ENCODE measurements around the gene CHIC1. TPM values are rescaled to one million over a fixed set of nuclear protein-coding genes. Genes with fewer than 3 reads are reported as not detected.

CHIC1 gene
- total RNA-seq, 2 donors from 2014 or later = 3.0 to 8.3 TPM

GRCh38 chrX:73556159-73556558 is 6.8 kb upstream of the CHIC1 start:
- Histone ChIP-seq H3K36me3 (replicated peaks in 1 of 2; ENCODE audit: insufficient read depth in 1 of 2, low read depth in 2 of 2) (no peaks in the 10 kb centered on the region), H3K9me3 (no peaks in the 10 kb centered on the region), H3K4me1 (no peaks in the 10 kb centered on the region), H3K27ac (no peak overlapping the region), H3K4me3 (no peak overlapping the region), H3K27me3 (no peaks in the 10 kb centered on the region)
- ATAC-seq (no peak), DNase-seq (no peak)
- intact Hi-C loops (cut with DNase I) = no loop called here
- TF ChIP-seq POLR2A (IDR thresholded peaks at IDR 0.05) = no peak
- no peak for TF ChIP-seq CTCF (IDR thresholded peaks at IDR 0.05)

GRCh38 chrX:73561801-73562200 is 1.2 kb upstream of the CHIC1 start:
- intact Hi-C loops (cut with DNase I) = no loop called here
- no peaks in the 10 kb centered on the region for H3K27me3 ChIP-seq
- H3K36me3 ChIP-seq (replicated peaks in 1 of 2; ENCODE audit: insufficient read depth in 1 of 2, low read depth in 2 of 2) = no peaks in the 10 kb centered on the region
- no peak overlapping the region for H3K27ac ChIP-seq
- peaks cover 10% of the 10 kb centered on the region for H3K4me1 ChIP-seq
- ATAC-seq (no peak), DNase-seq (no peak)
- WGBS, 2 donors = 12 to 29% methylated on average over 3 of the region's 3 CpGs
- H3K4me3 ChIP-seq = no peak overlapping the region
- no peaks in the 10 kb centered on the region for H3K9me3 ChIP-seq
- no peak for TF ChIP-seq CTCF (IDR thresholded peaks at IDR 0.05)
- TF ChIP-seq POLR2A (IDR thresholded peaks at IDR 0.05) = no peak

- DNase-seq = no peak
- no peak for ATAC-seq
- H3K27ac ChIP-seq = peak overlapping the region; percentile 50 to 73 (median 66)
- H3K9me3 ChIP-seq = no peaks in the 10 kb centered on the region
- H3K36me3 ChIP-seq (replicated peaks in 1 of 2; ENCODE audit: insufficient read depth in 1 of 2, low read depth in 2 of 2) = no peaks in the 10 kb centered on the region
- WGBS, 2 donors = 0% methylated on average over 3 of the region's 3 CpGs
- TF ChIP-seq POLR2A (IDR thresholded peaks at IDR 0.05) = no peak
- no peak for TF ChIP-seq CTCF (IDR thresholded peaks at IDR 0.05)
- H3K27me3 ChIP-seq = no peaks in the 10 kb centered on the region
- H3K4me3 ChIP-seq = peak overlapping the region; percentile 19 to 62
- intact Hi-C loops (cut with DNase I) = no loop called here
- H3K4me1 ChIP-seq = peaks cover 10% of the 10 kb centered on the region
Observed at GRCh38 chrX:73562458-73562857, 539 bp upstream of the CHIC1 start.

- intact Hi-C loops (cut with DNase I) = no loop called here
- ATAC-seq = peak; percentile 19
- H3K36me3 ChIP-seq (replicated peaks in 1 of 2; ENCODE audit: insufficient read depth in 1 of 2, low read depth in 2 of 2) = no peaks in the 10 kb centered on the region
- TF ChIP-seq POLR2A (IDR thresholded peaks at IDR 0.05) = no peak
- no peak for TF ChIP-seq CTCF (IDR thresholded peaks at IDR 0.05)
- 0 to 3% methylated on average over 2 to 3 of the region's 3 CpGs for WGBS, 2 donors
- H3K4me1 ChIP-seq = peaks cover 10% of the 10 kb centered on the region
- peak overlapping the region in 3 of 4 donors; percentile 62 to 73 (median 71) for H3K27ac ChIP-seq
- no peaks in the 10 kb centered on the region for H3K27me3 ChIP-seq
- no peaks in the 10 kb centered on the region for H3K9me3 ChIP-seq
- no peak for DNase-seq
- H3K4me3 ChIP-seq = peak overlapping the region; percentile 19 to 62
Observed at GRCh38 chrX:73563738-73564068, 706 bp downstream of the CHIC1 start.

- H3K4me1 ChIP-seq = no peaks in the 10 kb centered on the region
- H3K27me3 ChIP-seq = no peaks in the 10 kb centered on the region
- TF ChIP-seq CTCF (IDR thresholded peaks at IDR 0.05) (no peak), POLR2A (IDR thresholded peaks at IDR 0.05) (no peak)
- H3K27ac ChIP-seq = no peak overlapping the region
- 53 to 61% methylated on average over 2 of the region's 2 CpGs for WGBS, 2 donors
- H3K36me3 ChIP-seq (replicated peaks in 1 of 2; ENCODE audit: insufficient read depth in 1 of 2, low read depth in 2 of 2) = no peaks in the 10 kb centered on the region
- DNase-seq (peak in 1 of 4 donors; percentile 10), ATAC-seq (no peak)
- intact Hi-C loops (cut with DNase I) = no loop called here
- H3K9me3 ChIP-seq = no peaks in the 10 kb centered on the region
- no peak overlapping the region for H3K4me3 ChIP-seq
Observed at GRCh38 chrX:73577361-73577760, 14.4 kb downstream of the CHIC1 start.
